GM19324 (cell line): ENCODE data around the gene LNPK.
"Not testable (repeated sequence)": the region's sequence is repeated elsewhere in the genome, so short reads cannot be mapped to it uniquely, and the experiment has no call there.

Source experiments
- ATAC-seq: cut with Tn5 transposase; IDR thresholded peaks from one replicate; pipeline ENCODE4 v1.9.1; 2021; ENCODE audit warnings: mild to moderate bottlenecking, moderate library complexity; ENCODE audit not compliant: unreplicated experiment, low FRiP score

The LNPK gene

GRCh38 chr2:176001916-176002687, at the start of gene LNPK:
LNPK (minus strand) TSS chr2:176002267; CDS start chr2:175995584, 6,683 bp downstream.
- ATAC-seq, result peak; percentile 97

GRCh38 chr2:176039375-176039774, 37.3 kb upstream of the LNPK start:
- no peak for ATAC-seq

- no peak for ATAC-seq
Observed at GRCh38 chr2:176038694-176039093, 36.6 kb upstream of the LNPK start.

- no peak for ATAC-seq
Observed at GRCh38 chr2:176035013-176035691, 33.1 kb upstream of the LNPK start.

- ATAC-seq, result no peak
Observed at GRCh38 chr2:176027806-176028205, 25.7 kb upstream of the LNPK start.

- no peak for ATAC-seq
Observed at GRCh38 chr2:176025932-176026331, 23.9 kb upstream of the LNPK start.

- no peak for ATAC-seq
Observed at GRCh38 chr2:176024083-176024482, 22.0 kb upstream of the LNPK start.

- no peak for ATAC-seq
Observed at GRCh38 chr2:176022048-176022447, 20.0 kb upstream of the LNPK start.

GRCh38 chr2:176020400-176020799, 18.3 kb upstream of the LNPK start:
- no peak for ATAC-seq

GRCh38 chr2:176018708-176019107, 16.6 kb upstream of the LNPK start:
- ATAC-seq, result no peak

GRCh38 chr2:176009445-176009844, 7.4 kb upstream of the LNPK start:
- no peak for ATAC-seq

GRCh38 chr2:176004934-176005333, 2.9 kb upstream of the LNPK start:
- ATAC-seq, result no peak

GRCh38 chr2:176003958-176004357, 1.9 kb upstream of the LNPK start:
- no peak for ATAC-seq

GRCh38 chr2:176002688-176003210, 682 bp upstream of the LNPK start:
- peak; percentile 4 for ATAC-seq

- ATAC-seq, result peak; percentile 45
Observed at GRCh38 chr2:176001281-176001915, 669 bp downstream of the LNPK start.

GRCh38 chr2:175999283-175999819, 2.7 kb downstream of the LNPK start:
- ATAC-seq, result no peak

GRCh38 chr2:175990099-175990498, 12.0 kb downstream of the LNPK start:
- ATAC-seq, result no peak

- ATAC-seq, result not testable (repeated sequence)
Observed at GRCh38 chr2:175987126-175987525, 14.9 kb downstream of the LNPK start.

- no peak for ATAC-seq
Observed at GRCh38 chr2:175984846-175985245, 17.2 kb downstream of the LNPK start.

- no peak for ATAC-seq
Observed at GRCh38 chr2:175981551-175981950, 20.5 kb downstream of the LNPK start.
